PC-3 (cell line): Measurements from ENCODE around the gene POP4. TPM values are rescaled to one million over a fixed set of nuclear protein-coding genes. Genes with fewer than 3 reads are reported as not detected.

Experiments
- ATAC-seq: fragments of 200-7000 bp; cut with Tn5 transposase; 2 replicates; pipeline ENCODE4 v1.9.1; 2020; ENCODE audit warnings: mild to moderate bottlenecking, moderate library complexity
- BruUV-seq: library from RNA; stranded (reverse); fragments of 400-500 nt; replicated peaks from 2 replicates; lab custom pipeline; 2021; lab: Mats Ljungman, UMichigan
- CTCF ChIA-PET: fragments of 300-600 bp; sonication (Branson Sonifier 250); formaldehyde crosslinking; loops from one replicate; lab custom pipeline; 2022; ENCODE audit warnings: antibody characterized with exemption; lab: Charles Lee
- POLR2A ChIA-PET: fragments of 300-600 bp; sonication (Branson Sonifier 250); formaldehyde crosslinking; loops from one replicate; lab custom pipeline; 2022; ENCODE audit warnings: antibody characterized with exemption; ENCODE audit not compliant: unreplicated experiment; lab: Charles Lee
- DNase-seq: peaks from one replicate; pipeline ENCODE4 v3.0.0-alpha.2; 2015
- H2AFZ ChIP-seq: fragments of 300-600 bp; sonication (generic); 2 replicates; pipeline ENCODE4 v1.6.0; 2016; ENCODE audit warnings: antibody characterized with exemption, low read length
- H3F3A ChIP-seq: fragments of 300-600 bp; sonication (generic); one replicate; pipeline ENCODE4 v1.6.0; 2017; ENCODE audit warnings: antibody characterized with exemption, low read length, control low read depth, mild to moderate bottlenecking; ENCODE audit not compliant: unreplicated experiment
- H3K27ac ChIP-seq: fragments of 300-600 bp; sonication (generic); 2 replicates; pipeline ENCODE4 v1.5.1; 2016; ENCODE audit warnings: mild to moderate bottlenecking, low read length
- H3K27me3 ChIP-seq: fragments of 300-600 bp; sonication (generic); 2 replicates; pipeline ENCODE4 v1.6.1; 2016; ENCODE audit warnings: low read length, mixed read lengths
- H3K36me3 ChIP-seq: fragments of 300-600 bp; sonication (generic); 2 replicates; pipeline ENCODE4 v1.6.1; 2016; ENCODE audit warnings: low read depth, mixed run types, low read length, mixed read lengths
- H3K4me1 ChIP-seq: fragments of 300-600 bp; sonication (generic); 2 replicates; pipeline ENCODE4 v1.5.1; 2016; ENCODE audit warnings: low read length; ENCODE audit not compliant: insufficient read depth
- H3K4me2 ChIP-seq: fragments of 300-600 bp; sonication (generic); 2 replicates; pipeline ENCODE4 v1.6.0; 2016; ENCODE audit warnings: low read length
- H3K4me3 ChIP-seq: fragments of 300-600 bp; sonication (generic); 2 replicates; pipeline ENCODE4 v1.5.1; 2016; ENCODE audit warnings: mild to moderate bottlenecking, low read length, mixed read lengths
- H3K79me2 ChIP-seq: fragments of 300-600 bp; sonication (generic); 2 replicates; pipeline ENCODE4 v1.6.1; 2017; ENCODE audit warnings: low read length, mixed read lengths
- H3K9ac ChIP-seq: fragments of 300-600 bp; sonication (generic); 2 replicates; pipeline ENCODE4 v1.6.0; 2016; ENCODE audit warnings: mild to moderate bottlenecking, low read length
- H3K9me2 ChIP-seq: fragments of 300-600 bp; sonication (generic); replicated peaks from 2 replicates; pipeline ENCODE4 v1.6.1; 2016; ENCODE audit warnings: mixed run types, low read length, mixed read lengths
- H3K9me3 ChIP-seq: fragments of 300-600 bp; sonication (generic); 2 replicates; pipeline ENCODE4 v1.6.1; 2016; ENCODE audit warnings: low read length, mixed read lengths
- H4K20me1 ChIP-seq: fragments of 300-600 bp; sonication (generic); 2 replicates; pipeline ENCODE4 v1.6.1; 2016; ENCODE audit warnings: low read length, mixed read lengths
- EZH2 ChIP-seq: fragments of 300-600 bp; sonication (generic); IDR thresholded peaks from one replicate; pipeline ENCODE4 v1.6.1; 2017; ENCODE audit warnings: antibody characterized with exemption, mild to moderate bottlenecking, low read length; ENCODE audit not compliant: unreplicated experiment
- EZH2phosphoT487 ChIP-seq: fragments of 300-600 bp; sonication (generic); IDR thresholded peaks from 2 replicates; pipeline ENCODE4 v1.6.1; 2018; ENCODE audit warnings: mild to moderate bottlenecking, antibody characterized with exemption, low read length, borderline replicate concordance
- intact Hi-C: fragments of 100-400 bp; cut with micrococcal nuclease; formaldehyde crosslinking; loops from 2 replicates; pipeline ENCODE4 v1.9.0; 2023
- total RNA-seq: library from RNA; depleted of rRNA; stranded (reverse); fragments of >200 nt; gene quantifications from 2 replicates; pipeline ENCODE4 v1.2.3, GENCODE V29; 2014
- TF ChIP-seq, protein P1 (sequence below): fragments of 300-600 bp; sonication (generic); conservative IDR thresholded peaks from 2 replicates; pipeline ENCODE4 v1.5.1; 2017; ENCODE audit warnings: antibody characterized with exemption, low read depth, mild to moderate bottlenecking, low read length

POP4 gene
- total RNA-seq, 1 experiment from 2014 or later: 115 TPM

DNA sequence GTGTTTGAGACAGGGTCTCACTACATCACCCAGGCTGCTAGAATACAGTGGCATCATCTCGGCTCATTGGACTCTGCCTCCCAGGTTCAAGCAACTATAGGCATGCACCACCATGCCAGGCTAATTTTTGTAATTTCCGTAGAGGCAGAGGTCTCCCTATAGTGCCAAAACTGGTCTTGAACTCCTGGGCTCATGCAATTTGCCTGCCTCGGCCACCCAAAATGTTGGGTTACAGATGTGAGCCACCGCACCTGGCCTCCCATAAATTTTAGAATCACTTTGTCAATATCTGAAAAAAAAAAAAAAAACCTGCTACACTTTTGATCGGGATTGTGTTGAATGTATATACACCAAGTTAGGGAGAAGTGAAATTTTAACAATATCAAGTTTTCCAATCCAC lies 47.3 kb downstream of the POP4 start:
- H3K9ac ChIP-seq: no peak overlapping the region
- H2AFZ ChIP-seq: no peak overlapping the region
- no peak overlapping the region for H3K4me2 ChIP-seq
- no peaks in the 10 kb centered on the region for H3K9me2 ChIP-seq
- no peaks in the 10 kb centered on the region for H3F3A ChIP-seq
- H3K27ac ChIP-seq: no peak overlapping the region
- H3K9me3 ChIP-seq: no peaks in the 10 kb centered on the region
- no TSS peak for BruUV-seq
- ATAC-seq (no peak), DNase-seq (no peak)
- H3K4me1 ChIP-seq: no peaks in the 10 kb centered on the region
- H3K79me2 ChIP-seq: no peaks in the 10 kb centered on the region
- ChIA-PET POLR2A (no interaction called here), CTCF (no interaction called here)
- intact Hi-C loops: no loop called here
- no peaks in the 10 kb centered on the region for H4K20me1 ChIP-seq
- H3K4me3 ChIP-seq: no peak overlapping the region
- no peak for TF ChIP-seq EZH2phosphoT487
- no peak for TF ChIP-seq EZH2
- TF ChIP-seq, protein P1, sequence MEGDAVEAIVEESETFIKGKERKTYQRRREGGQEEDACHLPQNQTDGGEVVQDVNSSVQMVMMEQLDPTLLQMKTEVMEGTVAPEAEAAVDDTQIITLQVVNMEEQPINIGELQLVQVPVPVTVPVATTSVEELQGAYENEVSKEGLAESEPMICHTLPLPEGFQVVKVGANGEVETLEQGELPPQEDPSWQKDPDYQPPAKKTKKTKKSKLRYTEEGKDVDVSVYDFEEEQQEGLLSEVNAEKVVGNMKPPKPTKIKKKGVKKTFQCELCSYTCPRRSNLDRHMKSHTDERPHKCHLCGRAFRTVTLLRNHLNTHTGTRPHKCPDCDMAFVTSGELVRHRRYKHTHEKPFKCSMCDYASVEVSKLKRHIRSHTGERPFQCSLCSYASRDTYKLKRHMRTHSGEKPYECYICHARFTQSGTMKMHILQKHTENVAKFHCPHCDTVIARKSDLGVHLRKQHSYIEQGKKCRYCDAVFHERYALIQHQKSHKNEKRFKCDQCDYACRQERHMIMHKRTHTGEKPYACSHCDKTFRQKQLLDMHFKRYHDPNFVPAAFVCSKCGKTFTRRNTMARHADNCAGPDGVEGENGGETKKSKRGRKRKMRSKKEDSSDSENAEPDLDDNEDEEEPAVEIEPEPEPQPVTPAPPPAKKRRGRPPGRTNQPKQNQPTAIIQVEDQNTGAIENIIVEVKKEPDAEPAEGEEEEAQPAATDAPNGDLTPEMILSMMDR: no peak
- H3K27me3 ChIP-seq: no peaks in the 10 kb centered on the region
- H3K36me3 ChIP-seq: no peaks in the 10 kb centered on the region

DNA sequence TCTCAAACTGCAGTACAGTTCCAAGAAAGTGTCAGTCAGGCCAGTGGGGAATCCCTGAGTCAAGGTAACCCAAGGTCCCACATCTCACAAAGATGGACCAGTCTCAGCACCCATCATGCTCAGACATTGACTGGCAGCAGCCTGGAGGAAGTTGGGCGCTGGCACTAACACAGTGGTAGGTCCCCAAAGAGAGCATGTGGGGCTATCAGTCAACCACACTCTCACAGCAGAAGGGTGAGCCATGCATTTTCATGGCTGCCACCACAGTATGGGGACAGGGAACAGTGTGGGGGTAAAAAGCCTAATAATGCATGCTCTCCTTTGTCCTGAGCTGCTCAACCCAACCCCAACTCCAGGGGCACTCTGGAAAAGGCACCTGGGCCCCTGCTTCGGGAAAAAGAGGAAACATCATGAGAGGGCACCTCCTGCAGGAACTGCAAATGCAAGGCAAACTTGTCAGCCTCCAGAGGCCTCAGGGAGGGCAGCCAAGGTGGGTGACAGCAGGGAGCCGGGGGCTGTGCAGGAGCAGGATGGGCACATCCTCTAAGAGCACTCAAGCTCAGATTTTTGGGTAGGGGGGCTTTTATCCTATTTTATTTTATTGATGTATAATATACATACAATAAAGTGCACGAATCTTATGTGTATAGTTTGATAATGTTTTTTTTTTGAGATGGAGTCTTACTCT lies 49.7 kb downstream of the POP4 start:
- CTCF ChIA-PET: no interaction called here
- TF ChIP-seq EZH2phosphoT487 (no peak), EZH2 (no peak)
- TF ChIP-seq, protein P1: no peak
- Histone ChIP-seq H2AFZ (no peak overlapping the region), H3F3A (no peaks in the 10 kb centered on the region), H3K27ac (no peak overlapping the region), H3K9ac (no peak overlapping the region), H3K36me3 (no peaks in the 10 kb centered on the region), H3K9me3 (no peaks in the 10 kb centered on the region), H3K27me3 (no peaks in the 10 kb centered on the region), H4K20me1 (no peaks in the 10 kb centered on the region), H3K4me1 (no peaks in the 10 kb centered on the region), H3K9me2 (no peaks in the 10 kb centered on the region), H3K4me2 (no peak overlapping the region), H3K4me3 (no peak overlapping the region), H3K79me2 (no peaks in the 10 kb centered on the region)
- DNase-seq (no peak), ATAC-seq (no peak)
- BruUV-seq: no TSS peak
- intact Hi-C loops: no loop called here
- POLR2A ChIA-PET: no interaction called here

GRCh38 chr19:29658221-29658991 lies 52.3 kb downstream of the POP4 start:
- no peaks in the 10 kb centered on the region for H3K79me2 ChIP-seq
- H3K36me3 ChIP-seq: no peaks in the 10 kb centered on the region
- H2AFZ ChIP-seq: no peak overlapping the region
- no peak for TF ChIP-seq EZH2phosphoT487
- TF ChIP-seq, protein P1: no peak
- TF ChIP-seq EZH2: no peak
- no peak for DNase-seq
- no peak overlapping the region for H3K4me3 ChIP-seq
- no peak overlapping the region for H3K4me2 ChIP-seq
- no peaks in the 10 kb centered on the region for H3K9me2 ChIP-seq
- H3K4me1 ChIP-seq: peaks cover 16% of the 10 kb centered on the region
- no peaks in the 10 kb centered on the region for H4K20me1 ChIP-seq
- no peaks in the 10 kb centered on the region for H3F3A ChIP-seq
- no peak overlapping the region for H3K9ac ChIP-seq
- H3K9me3 ChIP-seq: no peaks in the 10 kb centered on the region
- CTCF ChIA-PET: no interaction called here
- no peaks in the 10 kb centered on the region for H3K27me3 ChIP-seq
- H3K27ac ChIP-seq: no peak overlapping the region
- BruUV-seq: no TSS peak
- intact Hi-C loops: no loop called here
- POLR2A ChIA-PET: no interaction called here
- no peak for ATAC-seq
